Dedifferentiated amniotic fluid mesenchymal stem cell (primary cell): ENCODE data around the gene PSMG2.

ENCODE experiments used
- DNase-seq: peaks from one replicate; pipeline ENCODE4 v3.0.0-alpha.2; 2016; ENCODE audit errors: extremely low spot score

Gene PSMG2

GRCh38 chr18:12702221-12703095 lies at the start of gene PSMG2, which contains the start of gene CEP76:
Gene PSMG2 (plus strand): TSS chr18:12703042. CDS start chr18:12703108, 66 bp downstream.
Gene CEP76 (minus strand): TSS chr18:12702723. CDS start chr18:12702548, 175 bp downstream.
- peak; percentile 79 for DNase-seq

GRCh38 chr18:12654971-12655370 lies 47.9 kb upstream of the PSMG2 start:
- DNase-seq: no peak

GRCh38 chr18:12656605-12656937 lies 46.3 kb upstream of the PSMG2 start:
- peak; percentile 36 for DNase-seq

- DNase-seq: peak; percentile 20
Observed at GRCh38 chr18:12656938-12657683, 45.7 kb upstream of the PSMG2 start.

GRCh38 chr18:12657684-12658425 lies 45.0 kb upstream of the PSMG2 start, which contains the start of gene SPIRE1:
Gene SPIRE1 (minus strand): TSS chr18:12658107. CDS start chr18:12657866, 241 bp downstream.
- DNase-seq: peak; percentile 40

GRCh38 chr18:12658426-12659138 lies 44.3 kb upstream of the PSMG2 start:
- DNase-seq: no peak

- peak; percentile 69 for DNase-seq
Observed at GRCh38 chr18:12659904-12660605, 42.8 kb upstream of the PSMG2 start.

GRCh38 chr18:12668041-12668440 lies 34.8 kb upstream of the PSMG2 start:
- no peak for DNase-seq

- DNase-seq: peak; percentile 34
Observed at GRCh38 chr18:12679183-12679786, 23.6 kb upstream of the PSMG2 start.

GRCh38 chr18:12686100-12686499 lies 16.7 kb upstream of the PSMG2 start:
- DNase-seq: no peak

GRCh38 chr18:12689256-12689850 lies 13.5 kb upstream of the PSMG2 start:
- no peak for DNase-seq

GRCh38 chr18:12692206-12692605 lies 10.6 kb upstream of the PSMG2 start:
- no peak for DNase-seq

- no peak for DNase-seq
Observed at GRCh38 chr18:12694032-12694431, 8.8 kb upstream of the PSMG2 start.

GRCh38 chr18:12699747-12700146 lies 3.1 kb upstream of the PSMG2 start:
- no peak for DNase-seq

GRCh38 chr18:12701161-12701560 lies 1.7 kb upstream of the PSMG2 start:
- no peak for DNase-seq

GRCh38 chr18:12703096-12703567 lies 290 bp downstream of the PSMG2 start:
- DNase-seq: peak; percentile 28

GRCh38 chr18:12703664-12704063 lies 822 bp downstream of the PSMG2 start:
- no peak for DNase-seq

GRCh38 chr18:12711446-12711845 lies 8.6 kb downstream of the PSMG2 start:
- DNase-seq: no peak

- DNase-seq: no peak
Observed at GRCh38 chr18:12721495-12722275, 18.8 kb downstream of the PSMG2 start.
